GM12873 (cell line): ENCODE data around the gene NDEL1.

Source experiments
- CTCF ChIP-seq: IDR thresholded peaks from 2 replicates; pipeline ENCODE4 v1.5.1; 2012; ENCODE audit warnings: low read depth, mild to moderate bottlenecking, moderate library complexity, low read length, control low read depth; ENCODE audit not compliant: insufficient read depth; ENCODE audit errors: missing control alignments

NDEL1 gene

GRCh38 chr17:8436169-8436843 lies 622 bp downstream of the NDEL1 start:
- TF ChIP-seq CTCF: peak; percentile 1

GRCh38 chr17:8436844-8437171 lies 1.1 kb downstream of the NDEL1 start:
- no peak for TF ChIP-seq CTCF

- TF ChIP-seq CTCF: no peak
These were observed 2.8 kb downstream of the NDEL1 start for GRCh38 chr17:8438441-8438840.

GRCh38 chr17:8439681-8440080 lies 4.0 kb downstream of the NDEL1 start:
- no peak for TF ChIP-seq CTCF

- TF ChIP-seq CTCF: no peak
These were observed 6.0 kb downstream of the NDEL1 start for GRCh38 chr17:8441690-8442089.

- no peak for TF ChIP-seq CTCF
These were observed 6.6 kb downstream of the NDEL1 start for GRCh38 chr17:8442310-8442709.

GRCh38 chr17:8443756-8444155 lies 8.1 kb downstream of the NDEL1 start:
- no peak for TF ChIP-seq CTCF
